SK-N-MC (cell line): ENCODE results near the gene GRM5.

Experiments used
- EZH2 ChIP-seq: fragments of 200-600 bp; sonication (generic); IDR thresholded peaks from one replicate; pipeline ENCODE4 v1.6.1; 2017; ENCODE audit warnings: antibody characterized with exemption
- FOXP2 ChIP-seq: optimal IDR thresholded peaks from 2 replicates; pipeline ENCODE3; 2011; ENCODE audit warnings: mild to moderate bottlenecking, moderate library complexity; ENCODE audit not compliant: insufficient read depth; ENCODE audit errors: extremely low read length, control extremely low read depth
- POLR2AphosphoS5 ChIP-seq: IDR thresholded peaks from 2 replicates; pipeline ENCODE4 v1.6.1; 2012; ENCODE audit warnings: mild to moderate bottlenecking, low read depth, low read length, borderline replicate concordance

DNA sequence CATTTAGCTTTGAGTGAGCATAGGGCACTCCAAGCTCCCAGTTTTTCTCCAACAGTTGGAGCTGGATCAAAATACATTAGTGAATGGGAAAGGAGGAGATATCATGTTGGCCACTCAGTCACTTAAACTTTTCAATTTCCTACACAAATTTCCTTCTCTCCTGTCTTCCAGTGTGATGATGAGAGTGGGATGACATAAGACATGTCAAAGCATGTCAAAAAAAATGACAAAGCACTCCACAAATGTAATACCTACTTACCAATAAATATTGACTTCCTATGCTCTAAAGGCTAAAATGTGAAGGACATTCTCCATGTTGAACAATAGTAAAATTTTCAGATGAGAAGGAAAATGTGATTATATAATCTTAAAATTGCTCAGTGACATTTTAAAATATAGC is 1.5 kb upstream of the GRM5 start:
- TF ChIP-seq POLR2AphosphoS5 (no peak), EZH2 (no peak), FOXP2 (no peak)
